Bladder microvascular endothelial cell (primary cell): Measurements from ENCODE around the gene EFHB. TPM values are rescaled to one million over a fixed set of nuclear protein-coding genes. Genes with fewer than 3 reads are reported as not detected.

Experiments used
- total RNA-seq: library from RNA; depleted of rRNA; stranded (reverse); fragments of >200 nt; gene quantifications from 2 replicates; pipeline ENCODE4 v1.2.3, GENCODE V29; 2014

The EFHB gene
- 0.25 TPM in 1 of 2 replicates, not detected in the other for total RNA-seq

GRCh38 chr3:19934098-19934566 lies at the start of gene EFHB:
Gene EFHB (minus strand): TSS chr3:19934217. CDS start chr3:19934018, 199 bp downstream.

GRCh38 chr3:19946832-19947548 lies 13.0 kb upstream of the EFHB start, which contains the start of gene RAB5A:
Gene RAB5A (plus strand): TSS chr3:19947097. CDS start chr3:19950899, 3,802 bp downstream.

Other genes starting within 250 kb of the EFHB start
- 58.3 and 80.2 TPM in 2 replicates for gene RAB5A, start 12.9 kb upstream of the EFHB start, total RNA-seq
- gene PP2D1, start 78.0 kb upstream of the EFHB start, total RNA-seq = not detected in 2 replicates
- gene KAT2B, start 106.2 kb upstream of the EFHB start, total RNA-seq = 8.6 and 17.6 TPM in 2 replicates